Measurements from ENCODE around the gene TSKU. TPM values are rescaled to one million over a fixed set of nuclear protein-coding genes. Genes with fewer than 3 reads are reported as not detected.
A peak's percentile ranks its signal among the peaks of the same experiment; 100 is the strongest.
"Not testable (repeated sequence)": the region's sequence is repeated elsewhere in the genome, so short reads cannot be mapped to it uniquely, and the experiment has no call there.

TSKU gene
- total RNA-seq: 10 to 100 TPM; 10.2 to 23.9 (median 15.8) TPM

- no peaks in the 10 kb centered on the region for H3K9me3 ChIP-seq
- no peak for DNase-seq
- peak within 1 kb of the TSS; percentile 62 to 81 (median 78) for H3K4me3 ChIP-seq
- peak; percentile 9 to 16 for ATAC-seq
- peaks cover 0 to 8% (median 0%) of the 10 kb centered on the region in 3 donors for H3K27me3 ChIP-seq
- TF ChIP-seq CTCF (IDR thresholded peaks at IDR 0.05 in 4 of 5, conservative IDR thresholded peaks at IDR 0.05 in 1 of 5) (no peak), POLR2A (IDR thresholded peaks at IDR 0.05) (no peak)
- H3K36me3 ChIP-seq: no peaks in the 10 kb centered on the region
- in situ Hi-C loops (cut with MboI; ENCODE audit: low sequenced_read_pairs in 4 of 4) (no loop called here), intact Hi-C loops (cut with DNase I; ENCODE audit: low total_unique reads) (no loop called here)
- H3K4me1 ChIP-seq: peaks cover 4 to 8% of the 10 kb centered on the region in 2 donors
- peak within 1 kb of the TSS; percentile 75 to 81 (median 76) for H3K27ac ChIP-seq
These were observed at the start of gene TSKU for GRCh38 chr11:76783294-76783895. Gene TSKU, plus strand, starts transcription at chr11:76783356. Its CDS starts 12,261 bp downstream, at chr11:76795617.

GRCh38 chr11:76733906-76734305 is 49.2 kb upstream of the TSKU start:
- H3K9me3 ChIP-seq: not testable (repeated sequence)
- intact Hi-C loops (cut with DNase I; ENCODE audit: low total_unique reads) (loop anchor here (1.0 to 5.0 kb wide), 2 partner anchors 65 to 183 kb away; no protein-coding TSS in a partner anchor), in situ Hi-C loops (cut with MboI; ENCODE audit: low sequenced_read_pairs in 4 of 4) (loop anchor here in 1 of 4 donors (10.0 to 25.0 kb wide), 2 partner anchors 61 to 178 kb away; no protein-coding TSS in a partner anchor)

GRCh38 chr11:76734456-76735420 is 48.4 kb upstream of the TSKU start:
- ATAC-seq: no peak
- no peaks in the 10 kb centered on the region for H3K9me3 ChIP-seq
- no peaks in the 10 kb centered on the region for H3K27me3 ChIP-seq
- in situ Hi-C loops (cut with MboI; ENCODE audit: low sequenced_read_pairs in 4 of 4) (loop anchor here in 2 of 4 donors (5.0 to 25.0 kb wide), 3 partner anchors 60 to 178 kb away; no protein-coding TSS in a partner anchor), intact Hi-C loops (cut with DNase I; ENCODE audit: low total_unique reads) (loop anchor here (1.0 to 5.0 kb wide), 2 partner anchors 65 to 183 kb away; no protein-coding TSS in a partner anchor)
- TF ChIP-seq CTCF (IDR thresholded peaks at IDR 0.05 in 4 of 5, conservative IDR thresholded peaks at IDR 0.05 in 1 of 5) (no peak), POLR2A (IDR thresholded peaks at IDR 0.05) (no peak)
- no peaks in the 10 kb centered on the region for H3K4me1 ChIP-seq
- no peaks in the 10 kb centered on the region for H3K36me3 ChIP-seq
- no peak overlapping the region for H3K27ac ChIP-seq
- H3K4me3 ChIP-seq: no peak overlapping the region
- no peak for DNase-seq

More at GRCh38 chr11:76733906-76734305, 49.2 kb upstream of the TSKU start:
- H3K4me3 ChIP-seq, H3K27me3 ChIP-seq, H3K36me3 ChIP-seq, H3K27ac ChIP-seq, H3K4me1 ChIP-seq: not testable (repeated sequence)
- peak; percentile 50 to 68 (median 63) for TF ChIP-seq CTCF (IDR thresholded peaks at IDR 0.05 in 4 of 5, conservative IDR thresholded peaks at IDR 0.05 in 1 of 5)
- ATAC-seq (peak; percentile 79 to 82), DNase-seq (peak; percentile 18 to 32)

GRCh38 chr11:76735841-76736240 is 47.3 kb upstream of the TSKU start:
- in situ Hi-C loops (cut with MboI; ENCODE audit: low sequenced_read_pairs in 4 of 4) (loop anchor here in 2 of 4 donors (5.0 to 25.0 kb wide), 3 partner anchors 59 to 176 kb away; no protein-coding TSS in a partner anchor), intact Hi-C loops (cut with DNase I; ENCODE audit: low total_unique reads) (no loop called here)
- Histone ChIP-seq H3K9me3 (no peaks in the 10 kb centered on the region), H3K4me3 (no peak overlapping the region), H3K27me3 (no peaks in the 10 kb centered on the region), H3K36me3 (no peaks in the 10 kb centered on the region), H3K4me1 (no peaks in the 10 kb centered on the region), H3K27ac (no peak overlapping the region)
- ATAC-seq: no peak
- TF ChIP-seq POLR2A (IDR thresholded peaks at IDR 0.05) (no peak), CTCF (IDR thresholded peaks at IDR 0.05 in 4 of 5, conservative IDR thresholded peaks at IDR 0.05 in 1 of 5) (no peak)
- DNase-seq: no peak
